ENCODE results near the gene LSR. TPM values are rescaled to one million over a fixed set of nuclear protein-coding genes. Genes with fewer than 3 reads are reported as not detected.

LSR gene
- total RNA-seq, 1 experiment from 2014 or later = 152 TPM

DNA sequence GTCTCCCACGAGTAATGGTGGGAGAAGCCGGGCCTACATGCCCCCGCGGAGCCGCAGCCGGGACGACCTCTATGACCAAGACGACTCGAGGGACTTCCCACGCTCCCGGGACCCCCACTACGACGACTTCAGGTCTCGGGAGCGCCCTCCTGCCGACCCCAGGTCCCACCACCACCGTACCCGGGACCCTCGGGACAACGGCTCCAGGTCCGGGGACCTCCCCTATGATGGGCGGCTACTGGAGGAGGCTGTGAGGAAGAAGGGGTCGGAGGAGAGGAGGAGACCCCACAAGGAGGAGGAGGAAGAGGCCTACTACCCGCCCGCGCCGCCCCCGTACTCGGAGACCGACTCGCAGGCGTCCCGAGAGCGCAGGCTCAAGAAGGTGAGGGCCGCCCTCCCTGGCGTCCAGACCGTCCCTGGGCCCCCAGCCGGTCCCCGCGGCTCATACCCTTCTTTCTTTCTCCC is 18.6 kb downstream of the LSR start:
- Histone ChIP-seq H2BK12ac (ENCODE audit: insufficient read length, low read depth, low read length) (no peak overlapping the region), H3K9me3 (ENCODE audit: control insufficient read depth, low read depth, low read length) (no peaks in the 10 kb centered on the region), H2AFZ (ENCODE audit: low read length) (no peak overlapping the region), H4K8ac (replicated peaks; ENCODE audit: insufficient read length, low read depth, low read length) (no peak overlapping the region), H3K4ac (ENCODE audit: low read depth, low read length) (no peak overlapping the region), H3K27ac (ENCODE audit: insufficient read length, low read depth, low read length) (no peak overlapping the region), H4K91ac (ENCODE audit: insufficient read length, low read depth, low read length) (no peak overlapping the region), H3K79me1 (ENCODE audit: insufficient read depth, low read depth, low read length, poor library complexity, severe bottlenecking) (no peaks in the 10 kb centered on the region), H3K27me3 (ENCODE audit: insufficient read depth, low read length) (no peaks in the 10 kb centered on the region), H4K20me1 (ENCODE audit: control insufficient read depth, insufficient read depth, insufficient read length) (no peaks in the 10 kb centered on the region), H3K4me2 (ENCODE audit: insufficient read depth, insufficient read length, low read length) (peak overlapping the region; percentile 30), H2BK20ac (ENCODE audit: low read depth, low read length, poor library complexity, severe bottlenecking) (no peak overlapping the region), H3K4me1 (ENCODE audit: insufficient read depth, low read length) (no peaks in the 10 kb centered on the region), H3K14ac (ENCODE audit: insufficient read depth, low read length) (no peak overlapping the region), H3K9ac (ENCODE audit: extremely low read depth, insufficient read length, low read length) (peak overlapping the region; percentile 28), H3T11ph (ENCODE audit: low read length) (no peak overlapping the region), H3K23ac (ENCODE audit: insufficient read length, low read depth, low read length) (no peak overlapping the region), H2BK15ac (ENCODE audit: low read depth, low read length) (no peak overlapping the region), H3K79me2 (ENCODE audit: insufficient read depth, low read length) (no peaks in the 10 kb centered on the region), H3K56ac (ENCODE audit: insufficient read length, low read depth, low read length) (no peak overlapping the region), H4K5ac (ENCODE audit: insufficient read length, low read depth, low read length) (no peak overlapping the region), H2BK5ac (ENCODE audit: insufficient read length, low read length) (no peak overlapping the region), H3K18ac (ENCODE audit: insufficient read length, low read depth, low read length) (no peak overlapping the region), H2BK120ac (ENCODE audit: low read depth, low read length, poor library complexity, severe bottlenecking) (no peak overlapping the region), H3K23me2 (ENCODE audit: insufficient read length, low read depth, low read length, poor library complexity, severe bottlenecking) (peaks cover 5% of the 10 kb centered on the region), H2AK5ac (ENCODE audit: insufficient read length, low read length) (no peak overlapping the region)
- peaks cover 26 to 66% (median 62%) of the 10 kb centered on the region in 3 experiments for H3K36me3 Mint-ChIP-seq (ENCODE audit: insufficient read depth in 1 of 3, low read depth in 3 of 3)
- peaks cover 13 to 17% of the 10 kb centered on the region in 2 experiments for H3K4me1 Mint-ChIP-seq
- DNase-seq = peak; percentile 51
- no peaks in the 10 kb centered on the region for H3K27me3 Mint-ChIP-seq (ENCODE audit: low read depth)
- H3K27ac Mint-ChIP-seq = peak overlapping the region; percentile 88 to 98 (median 96); a peak in 5 of 7 replicates
- H3K4me3 Mint-ChIP-seq = peak overlapping the region; percentile 84 to 90
- WGBS (ENCODE audit: extremely low coverage, insufficient read length, low lambda C conversion rate) = no CpG with 5 or more reads among the region's 40 CpGs
- H3K9me3 Mint-ChIP-seq = no peaks in the 10 kb centered on the region
- TF ChIP-seq, protein P1, sequence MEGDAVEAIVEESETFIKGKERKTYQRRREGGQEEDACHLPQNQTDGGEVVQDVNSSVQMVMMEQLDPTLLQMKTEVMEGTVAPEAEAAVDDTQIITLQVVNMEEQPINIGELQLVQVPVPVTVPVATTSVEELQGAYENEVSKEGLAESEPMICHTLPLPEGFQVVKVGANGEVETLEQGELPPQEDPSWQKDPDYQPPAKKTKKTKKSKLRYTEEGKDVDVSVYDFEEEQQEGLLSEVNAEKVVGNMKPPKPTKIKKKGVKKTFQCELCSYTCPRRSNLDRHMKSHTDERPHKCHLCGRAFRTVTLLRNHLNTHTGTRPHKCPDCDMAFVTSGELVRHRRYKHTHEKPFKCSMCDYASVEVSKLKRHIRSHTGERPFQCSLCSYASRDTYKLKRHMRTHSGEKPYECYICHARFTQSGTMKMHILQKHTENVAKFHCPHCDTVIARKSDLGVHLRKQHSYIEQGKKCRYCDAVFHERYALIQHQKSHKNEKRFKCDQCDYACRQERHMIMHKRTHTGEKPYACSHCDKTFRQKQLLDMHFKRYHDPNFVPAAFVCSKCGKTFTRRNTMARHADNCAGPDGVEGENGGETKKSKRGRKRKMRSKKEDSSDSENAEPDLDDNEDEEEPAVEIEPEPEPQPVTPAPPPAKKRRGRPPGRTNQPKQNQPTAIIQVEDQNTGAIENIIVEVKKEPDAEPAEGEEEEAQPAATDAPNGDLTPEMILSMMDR (conservative IDR thresholded peaks at IDR 0.05) = no peak
